Cardiac ventricle fibroblast (primary cell): Measurements from ENCODE around the gene TERB1. TPM values are rescaled to one million over a fixed set of nuclear protein-coding genes. Genes with fewer than 3 reads are reported as not detected.

Experiments
- total RNA-seq: library from RNA; depleted of rRNA; stranded (reverse); fragments of >200 nt; gene quantifications from 2 replicates; pipeline ENCODE4 v1.2.3, GENCODE V29; 2015

TERB1 gene
- not detected in 2 replicates for total RNA-seq

GRCh38 chr16:66801320-66802105, at the start of gene TERB1:
Gene TERB1, minus strand, starts transcription at chr16:66801584. Its CDS starts 4,786 bp downstream, at chr16:66796798.

GRCh38 chr16:66844342-66845079, 43.1 kb upstream of the TERB1 start, which contains the start of gene CA7:
Gene CA7, plus strand, starts transcription at chr16:66844414. Its CDS starts 74 bp downstream, at chr16:66844488.

GRCh38 chr16:66830422-66831404, 29.3 kb upstream of the TERB1 start, which contains the start of gene NAE1:
Gene NAE1, minus strand, starts transcription at chr16:66830976. Its CDS starts 77 bp downstream, at chr16:66830899.

GRCh38 chr16:66751303-66751991, 49.9 kb downstream of the TERB1 start, which contains the start of gene DYNC1LI2:
Gene DYNC1LI2, minus strand, starts transcription at chr16:66751609. Its CDS starts 18 bp downstream, at chr16:66751591.

Other genes with a start within 250 kb of the TERB1 start
- gene CKLF, start 249.0 kb downstream of the TERB1 start, total RNA-seq, result 29.1 and 29.4 TPM in 2 replicates
- gene CMTM1, start 235.1 kb downstream of the TERB1 start, total RNA-seq, result 0.25 and 1.2 TPM in 2 replicates
- not detected in 2 replicates for gene CMTM2, start 222.1 kb downstream of the TERB1 start, total RNA-seq
- gene CMTM3, start 196.9 kb downstream of the TERB1 start, total RNA-seq, result 25.0 and 34.9 TPM in 2 replicates
- 10.8 and 11.0 TPM in 2 replicates for gene CMTM4, start 104.8 kb downstream of the TERB1 start, total RNA-seq
- gene DYNC1LI2, start 50.0 kb downstream of the TERB1 start, total RNA-seq, result 42.3 and 74.3 TPM in 2 replicates
- gene NAE1, start 29.4 kb upstream of the TERB1 start, total RNA-seq, result 29.0 and 36.8 TPM in 2 replicates
- gene CA7, start 42.8 kb upstream of the TERB1 start, total RNA-seq, result not detected in 2 replicates
- gene PDP2, start 78.9 kb upstream of the TERB1 start, total RNA-seq, result 8.6 and 10.0 TPM in 2 replicates
- gene CDH16, start 117.3 kb upstream of the TERB1 start, total RNA-seq, result not detected in 2 replicates
- 1.00 TPM in 1 of 2 replicates, not detected in the other for gene RRAD, start 124.0 kb upstream of the TERB1 start, total RNA-seq
- gene CIAO2B, start 132.8 kb upstream of the TERB1 start, total RNA-seq, result 35.9 and 48.6 TPM in 2 replicates
- gene CES2, start 133.9 kb upstream of the TERB1 start, total RNA-seq, result 17.9 and 22.6 TPM in 2 replicates
- not detected in 2 replicates for gene CES3, start 159.7 kb upstream of the TERB1 start, total RNA-seq
- 2.2 and 4.4 TPM in 2 replicates for gene CES4A, start 187.0 kb upstream of the TERB1 start, total RNA-seq
- 28.8 and 34.8 TPM in 2 replicates for gene CBFB, start 227.6 kb upstream of the TERB1 start, total RNA-seq